ENCODE data around the gene GRIK1.

GRIK1 gene

GRCh38 chr21:29803191-29803590, 136.6 kb downstream of the GRIK1 start:
- Histone ChIP-seq H3K27me3 (ENCODE audit: control insufficient read depth in 5 of 5, insufficient read depth in 4 of 5, low read length in 5 of 5) (no peaks in the 10 kb centered on the region), H3K9me3 (ENCODE audit: control insufficient read depth in 5 of 5, low read length in 5 of 5) (no peaks in the 10 kb centered on the region), H3K36me3 (ENCODE audit: control insufficient read depth in 5 of 5, insufficient read depth in 5 of 5, low read length in 5 of 5) (no peaks in the 10 kb centered on the region), H3K9ac (ENCODE audit: low read length in 5 of 5) (no peak overlapping the region), H3K4me1 (ENCODE audit: control insufficient read depth in 5 of 5, insufficient read depth in 5 of 5, low read length in 5 of 5) (no peaks in the 10 kb centered on the region), H3K27ac (ENCODE audit: low read depth, low read length) (no peak overlapping the region), H3K4me3 (ENCODE audit: low read depth in 1 of 5, low read length in 5 of 5) (no peak overlapping the region)

DNA sequence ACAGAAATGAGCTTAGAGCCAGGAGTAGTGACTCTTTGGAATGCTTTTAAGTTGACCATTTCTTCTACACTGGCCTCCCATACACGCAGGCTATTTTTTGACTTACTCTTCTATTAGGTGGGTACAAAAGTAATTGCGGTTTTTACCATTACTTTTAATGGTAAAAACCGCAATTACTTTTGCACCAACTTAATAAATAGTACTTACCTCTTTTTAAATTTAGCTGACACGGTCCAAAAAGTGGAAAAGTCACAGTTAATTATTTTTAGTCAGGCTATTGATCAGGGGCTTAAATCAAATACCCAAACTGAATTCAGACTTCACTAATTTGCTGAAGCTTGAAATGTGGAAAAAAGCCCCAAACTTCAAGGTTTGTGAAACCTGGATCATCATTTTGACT, 138.7 kb downstream of the GRIK1 start:
- Histone ChIP-seq H3K9me3 (ENCODE audit: control insufficient read depth in 5 of 5, low read length in 5 of 5) (no peaks in the 10 kb centered on the region), H3K4me1 (ENCODE audit: control insufficient read depth in 5 of 5, insufficient read depth in 5 of 5, low read length in 5 of 5) (no peaks in the 10 kb centered on the region), H3K36me3 (ENCODE audit: control insufficient read depth in 5 of 5, insufficient read depth in 5 of 5, low read length in 5 of 5) (no peaks in the 10 kb centered on the region), H3K27ac (ENCODE audit: low read depth, low read length) (no peak overlapping the region), H3K27me3 (ENCODE audit: control insufficient read depth in 5 of 5, insufficient read depth in 4 of 5, low read length in 5 of 5) (no peaks in the 10 kb centered on the region), H3K4me3 (ENCODE audit: low read depth in 1 of 5, low read length in 5 of 5) (no peak overlapping the region), H3K9ac (ENCODE audit: low read length in 5 of 5) (no peak overlapping the region)

DNA sequence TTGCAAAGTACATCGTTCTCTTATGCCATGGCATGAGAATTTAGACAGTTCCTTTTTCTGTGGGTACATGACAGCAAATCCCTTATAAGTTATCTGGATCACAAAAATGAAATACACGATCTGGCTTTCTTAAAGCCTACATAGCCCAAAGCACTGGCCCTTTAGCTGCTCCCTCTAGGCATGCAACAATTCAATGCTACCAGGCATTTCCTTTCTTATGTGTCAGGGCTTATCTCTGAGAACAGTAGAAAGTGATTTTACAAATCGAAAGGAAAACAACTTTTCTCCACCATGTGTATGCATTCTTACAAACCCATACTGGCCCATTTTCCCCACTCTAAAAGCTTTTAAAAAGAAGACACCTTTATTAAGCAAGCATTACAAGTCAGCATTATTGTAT, 139.7 kb downstream of the GRIK1 start:
- no peaks in the 10 kb centered on the region for H3K9me3 ChIP-seq (ENCODE audit: control insufficient read depth in 5 of 5, low read length in 5 of 5)
- no peak overlapping the region for H3K4me3 ChIP-seq (ENCODE audit: low read depth in 1 of 5, low read length in 5 of 5)

DNA sequence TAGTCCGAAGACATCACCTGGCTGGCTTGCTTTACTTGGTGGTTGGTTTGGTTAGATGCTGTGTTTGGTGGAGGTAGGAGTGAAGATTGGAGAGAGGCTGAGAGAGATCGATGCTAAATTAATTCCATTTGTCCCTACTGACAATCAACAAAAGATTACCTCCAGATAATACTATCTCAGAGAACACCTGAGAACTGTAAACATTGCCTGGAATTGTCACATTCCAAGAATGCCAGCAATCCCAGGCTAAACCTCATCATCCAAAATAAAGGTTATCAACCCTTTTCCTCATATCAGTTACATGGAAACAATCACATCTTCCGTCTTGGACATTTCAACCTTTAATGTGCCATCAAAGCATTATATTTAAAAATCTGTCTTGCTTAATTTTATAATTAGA, 141.0 kb downstream of the GRIK1 start:
- Histone ChIP-seq H3K36me3 (ENCODE audit: control insufficient read depth in 5 of 5, insufficient read depth in 5 of 5, low read length in 5 of 5) (no peaks in the 10 kb centered on the region), H3K4me1 (ENCODE audit: control insufficient read depth in 5 of 5, insufficient read depth in 5 of 5, low read length in 5 of 5) (no peaks in the 10 kb centered on the region), H3K9me3 (ENCODE audit: control insufficient read depth in 5 of 5, low read length in 5 of 5) (no peaks in the 10 kb centered on the region), H3K4me3 (ENCODE audit: low read depth in 1 of 5, low read length in 5 of 5) (no peak overlapping the region), H3K9ac (ENCODE audit: low read length in 5 of 5) (no peak overlapping the region), H3K27ac (ENCODE audit: low read depth, low read length) (no peak overlapping the region), H3K27me3 (ENCODE audit: control insufficient read depth in 5 of 5, insufficient read depth in 4 of 5, low read length in 5 of 5) (no peaks in the 10 kb centered on the region)

More for the DNA sequence above, 139.7 kb downstream of the GRIK1 start:
- Histone ChIP-seq H3K9ac (ENCODE audit: low read length in 5 of 5) (no peak overlapping the region), H3K4me1 (ENCODE audit: control insufficient read depth in 5 of 5, insufficient read depth in 5 of 5, low read length in 5 of 5) (no peaks in the 10 kb centered on the region), H3K27me3 (ENCODE audit: control insufficient read depth in 5 of 5, insufficient read depth in 4 of 5, low read length in 5 of 5) (no peaks in the 10 kb centered on the region), H3K36me3 (ENCODE audit: control insufficient read depth in 5 of 5, insufficient read depth in 5 of 5, low read length in 5 of 5) (no peaks in the 10 kb centered on the region), H3K27ac (ENCODE audit: low read depth, low read length) (no peak overlapping the region)

DNA sequence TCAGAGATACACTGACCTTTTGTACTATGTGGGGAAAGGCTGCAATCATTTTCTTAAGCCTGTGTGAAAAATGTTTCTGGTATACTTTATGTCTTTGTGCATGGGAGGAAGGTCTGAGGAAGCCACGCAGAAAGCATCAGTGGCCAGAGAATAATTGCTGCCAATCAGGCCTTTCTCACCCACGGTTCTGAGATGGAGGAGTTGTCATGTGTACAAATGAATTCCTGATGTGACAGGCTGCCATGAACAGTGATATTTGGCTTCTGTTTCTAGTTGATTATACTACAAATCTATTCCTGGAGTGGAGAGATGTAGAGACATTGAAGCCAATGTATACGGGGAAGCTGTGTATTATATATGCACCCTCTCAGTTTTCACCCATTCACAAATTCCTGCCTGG, 142.6 kb downstream of the GRIK1 start:
- no peak overlapping the region for H3K4me3 ChIP-seq (ENCODE audit: low read depth in 1 of 5, low read length in 5 of 5)
- no peak overlapping the region for H3K27ac ChIP-seq (ENCODE audit: low read depth, low read length)
- no peaks in the 10 kb centered on the region for H3K9me3 ChIP-seq (ENCODE audit: control insufficient read depth in 5 of 5, low read length in 5 of 5)
- H3K36me3 ChIP-seq (ENCODE audit: control insufficient read depth in 5 of 5, insufficient read depth in 5 of 5, low read length in 5 of 5), result no peaks in the 10 kb centered on the region
- no peaks in the 10 kb centered on the region for H3K27me3 ChIP-seq (ENCODE audit: control insufficient read depth in 5 of 5, insufficient read depth in 4 of 5, low read length in 5 of 5)
- no peaks in the 10 kb centered on the region for H3K4me1 ChIP-seq (ENCODE audit: control insufficient read depth in 5 of 5, insufficient read depth in 5 of 5, low read length in 5 of 5)
- H3K9ac ChIP-seq (ENCODE audit: low read length in 5 of 5), result no peak overlapping the region

GRCh38 chr21:29793712-29794111, 146.1 kb downstream of the GRIK1 start:
- H3K9me3 ChIP-seq (ENCODE audit: control insufficient read depth in 5 of 5, low read length in 5 of 5), result no peaks in the 10 kb centered on the region
- no peaks in the 10 kb centered on the region for H3K4me1 ChIP-seq (ENCODE audit: control insufficient read depth in 5 of 5, insufficient read depth in 5 of 5, low read length in 5 of 5)
- no peaks in the 10 kb centered on the region for H3K36me3 ChIP-seq (ENCODE audit: control insufficient read depth in 5 of 5, insufficient read depth in 5 of 5, low read length in 5 of 5)
- no peaks in the 10 kb centered on the region for H3K27me3 ChIP-seq (ENCODE audit: control insufficient read depth in 5 of 5, insufficient read depth in 4 of 5, low read length in 5 of 5)
- no peak overlapping the region for H3K9ac ChIP-seq (ENCODE audit: low read length in 5 of 5)
- H3K27ac ChIP-seq (ENCODE audit: low read depth, low read length), result no peak overlapping the region
- H3K4me3 ChIP-seq (ENCODE audit: low read depth in 1 of 5, low read length in 5 of 5), result no peak overlapping the region

DNA sequence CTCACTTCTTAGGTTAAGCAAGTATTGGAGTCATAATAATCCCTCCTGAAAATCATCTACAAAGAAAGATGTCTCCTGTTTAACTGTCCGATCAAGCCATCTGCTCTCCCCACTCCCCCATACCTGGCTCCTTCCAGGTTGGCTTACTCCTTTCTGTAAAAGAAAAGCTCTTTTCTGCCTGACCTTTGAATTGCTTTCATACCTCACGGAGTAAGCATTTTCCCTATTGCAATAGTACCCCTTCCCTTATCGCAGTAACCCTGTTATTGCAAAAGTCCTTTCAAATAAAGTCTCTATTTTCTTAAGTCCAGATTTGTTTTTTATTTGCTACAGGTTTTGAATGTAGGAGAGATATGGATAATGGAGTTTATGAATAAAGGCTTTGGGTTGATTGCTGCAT, 150.4 kb downstream of the GRIK1 start:
- Histone ChIP-seq H3K4me1 (ENCODE audit: control insufficient read depth in 5 of 5, insufficient read depth in 5 of 5, low read length in 5 of 5) (no peaks in the 10 kb centered on the region), H3K27ac (ENCODE audit: low read depth, low read length) (no peak overlapping the region), H3K9me3 (ENCODE audit: control insufficient read depth in 5 of 5, low read length in 5 of 5) (no peaks in the 10 kb centered on the region), H3K9ac (ENCODE audit: low read length in 5 of 5) (no peak overlapping the region), H3K36me3 (ENCODE audit: control insufficient read depth in 5 of 5, insufficient read depth in 5 of 5, low read length in 5 of 5) (no peaks in the 10 kb centered on the region), H3K27me3 (ENCODE audit: control insufficient read depth in 5 of 5, insufficient read depth in 4 of 5, low read length in 5 of 5) (no peaks in the 10 kb centered on the region), H3K4me3 (ENCODE audit: low read depth in 1 of 5, low read length in 5 of 5) (no peak overlapping the region)

- no peaks in the 10 kb centered on the region for H3K4me1 ChIP-seq (ENCODE audit: control insufficient read depth in 5 of 5, insufficient read depth in 5 of 5, low read length in 5 of 5)
- H3K4me3 ChIP-seq (ENCODE audit: low read depth in 1 of 5, low read length in 5 of 5), result no peak overlapping the region
- no peak overlapping the region for H3K9ac ChIP-seq (ENCODE audit: low read length in 5 of 5)
- no peak overlapping the region for H3K27ac ChIP-seq (ENCODE audit: low read depth, low read length)
- no peaks in the 10 kb centered on the region for H3K9me3 ChIP-seq (ENCODE audit: control insufficient read depth in 5 of 5, low read length in 5 of 5)
- no peaks in the 10 kb centered on the region for H3K27me3 ChIP-seq (ENCODE audit: control insufficient read depth in 5 of 5, insufficient read depth in 4 of 5, low read length in 5 of 5)
- H3K36me3 ChIP-seq (ENCODE audit: control insufficient read depth in 5 of 5, insufficient read depth in 5 of 5, low read length in 5 of 5), result no peaks in the 10 kb centered on the region
Measured at GRCh38 chr21:29788752-29789151, 151.0 kb downstream of the GRIK1 start.

GRCh38 chr21:29787361-29787909, 152.4 kb downstream of the GRIK1 start:
- Histone ChIP-seq H3K4me3 (ENCODE audit: low read depth in 1 of 5, low read length in 5 of 5) (no peak overlapping the region), H3K36me3 (ENCODE audit: control insufficient read depth in 5 of 5, insufficient read depth in 5 of 5, low read length in 5 of 5) (no peaks in the 10 kb centered on the region), H3K27me3 (ENCODE audit: control insufficient read depth in 5 of 5, insufficient read depth in 4 of 5, low read length in 5 of 5) (no peaks in the 10 kb centered on the region), H3K9ac (ENCODE audit: low read length in 5 of 5) (no peak overlapping the region), H3K4me1 (ENCODE audit: control insufficient read depth in 5 of 5, insufficient read depth in 5 of 5, low read length in 5 of 5) (no peaks in the 10 kb centered on the region), H3K9me3 (ENCODE audit: control insufficient read depth in 5 of 5, low read length in 5 of 5) (no peaks in the 10 kb centered on the region), H3K27ac (ENCODE audit: low read depth, low read length) (no peak overlapping the region)

- Histone ChIP-seq H3K36me3 (ENCODE audit: control insufficient read depth in 5 of 5, insufficient read depth in 5 of 5, low read length in 5 of 5) (no peaks in the 10 kb centered on the region), H3K4me3 (ENCODE audit: low read depth in 1 of 5, low read length in 5 of 5) (no peak overlapping the region), H3K27me3 (ENCODE audit: control insufficient read depth in 5 of 5, insufficient read depth in 4 of 5, low read length in 5 of 5) (no peaks in the 10 kb centered on the region), H3K9ac (ENCODE audit: low read length in 5 of 5) (no peak overlapping the region), H3K9me3 (ENCODE audit: control insufficient read depth in 5 of 5, low read length in 5 of 5) (no peaks in the 10 kb centered on the region), H3K4me1 (ENCODE audit: control insufficient read depth in 5 of 5, insufficient read depth in 5 of 5, low read length in 5 of 5) (no peaks in the 10 kb centered on the region), H3K27ac (ENCODE audit: low read depth, low read length) (no peak overlapping the region)
Measured at GRCh38 chr21:29786496-29787360, 153.1 kb downstream of the GRIK1 start.

All from subcutaneous abdominal adipose tissue (tissue), 5 donors.